ENCODE results near the gene RPL14.

DNA sequence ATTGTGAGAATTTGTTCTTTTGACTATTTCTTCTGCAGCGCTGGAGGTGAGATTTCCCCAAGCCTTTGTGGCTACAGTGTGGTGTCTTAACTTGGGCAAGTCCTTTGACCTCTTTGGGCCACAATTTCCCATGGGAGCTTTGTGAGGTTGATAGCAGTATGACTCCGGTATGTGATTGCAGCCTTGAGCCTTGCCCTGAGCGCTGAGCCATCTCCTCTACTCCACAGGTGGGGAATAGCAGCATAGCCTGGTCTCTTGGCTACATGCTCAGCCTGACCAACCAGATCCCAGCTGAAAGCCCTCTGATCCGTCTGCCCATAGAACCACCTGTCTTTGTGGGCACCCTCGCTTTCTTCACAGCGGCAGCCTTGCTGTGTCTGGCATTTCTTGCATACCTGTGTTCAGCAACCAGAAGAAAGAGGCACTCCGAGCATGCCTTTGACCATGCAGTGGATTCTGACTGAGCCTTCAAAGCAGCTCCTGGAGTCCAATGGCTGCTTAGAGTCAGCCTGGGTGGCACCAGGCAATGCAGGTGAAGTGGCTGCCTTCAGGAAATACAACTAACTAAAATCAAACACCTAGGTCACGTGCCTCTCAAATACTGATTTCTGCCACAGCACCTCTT lies 30.0 kb upstream of the RPL14 start:
- TF ChIP-seq, protein P1, sequence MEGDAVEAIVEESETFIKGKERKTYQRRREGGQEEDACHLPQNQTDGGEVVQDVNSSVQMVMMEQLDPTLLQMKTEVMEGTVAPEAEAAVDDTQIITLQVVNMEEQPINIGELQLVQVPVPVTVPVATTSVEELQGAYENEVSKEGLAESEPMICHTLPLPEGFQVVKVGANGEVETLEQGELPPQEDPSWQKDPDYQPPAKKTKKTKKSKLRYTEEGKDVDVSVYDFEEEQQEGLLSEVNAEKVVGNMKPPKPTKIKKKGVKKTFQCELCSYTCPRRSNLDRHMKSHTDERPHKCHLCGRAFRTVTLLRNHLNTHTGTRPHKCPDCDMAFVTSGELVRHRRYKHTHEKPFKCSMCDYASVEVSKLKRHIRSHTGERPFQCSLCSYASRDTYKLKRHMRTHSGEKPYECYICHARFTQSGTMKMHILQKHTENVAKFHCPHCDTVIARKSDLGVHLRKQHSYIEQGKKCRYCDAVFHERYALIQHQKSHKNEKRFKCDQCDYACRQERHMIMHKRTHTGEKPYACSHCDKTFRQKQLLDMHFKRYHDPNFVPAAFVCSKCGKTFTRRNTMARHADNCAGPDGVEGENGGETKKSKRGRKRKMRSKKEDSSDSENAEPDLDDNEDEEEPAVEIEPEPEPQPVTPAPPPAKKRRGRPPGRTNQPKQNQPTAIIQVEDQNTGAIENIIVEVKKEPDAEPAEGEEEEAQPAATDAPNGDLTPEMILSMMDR (IDR thresholded peaks at IDR 0.05), result no peak
- TF ChIP-seq POLR2A (IDR thresholded peaks at IDR 0.05), result no peak

Measured in prostate gland (tissue), 2 donors.